Renal pelvis (tissue), 4 donors: Measurements from ENCODE around the gene TGFBR1. TPM values are rescaled to one million over a fixed set of nuclear protein-coding genes. Genes with fewer than 3 reads are reported as not detected.

ENCODE experiments used
- DNase-seq: peaks from one replicate; pipeline ENCODE4 v3.0.0-alpha.2; 2013
- polyA plus RNA-seq, 3 donors: library from polyadenylated mRNA; unstranded; fragments of 120-200 nt; gene quantifications; one replicate each; pipeline ENCODE4 v1.2.1, GENCODE V29; 2013; ENCODE audit not compliant: insufficient read length in 3 of 3

TGFBR1 gene
- polyA plus RNA-seq, 3 donors: 41.8 to 44.5 (median 42.2) TPM

GRCh38 chr9:99103054-99103895 lies 1.6 kb upstream of the TGFBR1 start:
- DNase-seq: no peak

GRCh38 chr9:99103901-99104458 lies 933 bp upstream of the TGFBR1 start:
- DNase-seq: no peak

GRCh38 chr9:99105152-99106043 lies 485 bp downstream of the TGFBR1 start:
- DNase-seq: peak; percentile 56

- no peak for DNase-seq
Observed at GRCh38 chr9:99106044-99106375, 1.1 kb downstream of the TGFBR1 start.

- DNase-seq: no peak
Observed at GRCh38 chr9:99107421-99107820, 2.5 kb downstream of the TGFBR1 start.

GRCh38 chr9:99108131-99108530 lies 3.2 kb downstream of the TGFBR1 start:
- no peak for DNase-seq

- DNase-seq: no peak
Observed at GRCh38 chr9:99109522-99109921, 4.6 kb downstream of the TGFBR1 start.

GRCh38 chr9:99112750-99113413 lies 8.0 kb downstream of the TGFBR1 start:
- DNase-seq: no peak

- no peak for DNase-seq
Observed at GRCh38 chr9:99113414-99114048, 8.6 kb downstream of the TGFBR1 start.

- no peak for DNase-seq
Observed at GRCh38 chr9:99114049-99114440, 9.1 kb downstream of the TGFBR1 start.

GRCh38 chr9:99114846-99115500 lies 10.1 kb downstream of the TGFBR1 start:
- no peak for DNase-seq

GRCh38 chr9:99116003-99116411 lies 11.1 kb downstream of the TGFBR1 start:
- DNase-seq: no peak

- no peak for DNase-seq
Observed at GRCh38 chr9:99118782-99119466, 14.0 kb downstream of the TGFBR1 start.

GRCh38 chr9:99119976-99120655 lies 15.2 kb downstream of the TGFBR1 start:
- DNase-seq: no peak

GRCh38 chr9:99121604-99122003 lies 16.7 kb downstream of the TGFBR1 start:
- DNase-seq: no peak

- DNase-seq: no peak
Observed at GRCh38 chr9:99124534-99125255, 19.8 kb downstream of the TGFBR1 start.

GRCh38 chr9:99125446-99125845 lies 20.5 kb downstream of the TGFBR1 start:
- no peak for DNase-seq

GRCh38 chr9:99126312-99126711 lies 21.4 kb downstream of the TGFBR1 start:
- no peak for DNase-seq
